H9 (cell line): ENCODE results near the gene CRYM. TPM values are rescaled to one million over a fixed set of nuclear protein-coding genes. Genes with fewer than 3 reads are reported as not detected.

ENCODE experiments used
- DNase-seq: peaks from one replicate; pipeline ENCODE4 v3.0.0-alpha.2; 2017
- H2AFZ ChIP-seq: one replicate; pipeline ENCODE4 v1.6.1; 2013; ENCODE audit warnings: mild to moderate bottlenecking, low read length, control low read depth, moderate library complexity
- H2AK5ac ChIP-seq: 2 replicates; pipeline ENCODE4 v1.6.1; 2013; ENCODE audit warnings: low read length, control low read depth, mixed read lengths; ENCODE audit not compliant: insufficient read length
- H2BK120ac ChIP-seq: one replicate; pipeline ENCODE4 v1.6.1; 2013; ENCODE audit warnings: low read depth, mild to moderate bottlenecking, low read length, control low read depth, inconsistent platforms; ENCODE audit not compliant: poor library complexity, severe bottlenecking
- H2BK12ac ChIP-seq: 2 replicates; pipeline ENCODE4 v1.6.1; 2013; ENCODE audit warnings: low read length, control low read depth, mixed read lengths, low read depth; ENCODE audit not compliant: insufficient read length
- H2BK15ac ChIP-seq: 2 replicates; pipeline ENCODE4 v1.6.1; 2013; ENCODE audit warnings: low read depth, low read length, control low read depth
- H2BK20ac ChIP-seq: one replicate; pipeline ENCODE4 v1.6.1; 2013; ENCODE audit warnings: low read depth, mild to moderate bottlenecking, low read length, control low read depth, inconsistent platforms; ENCODE audit not compliant: poor library complexity, severe bottlenecking
- H2BK5ac ChIP-seq: 2 replicates; pipeline ENCODE4 v1.6.1; 2013; ENCODE audit warnings: low read length, control low read depth, mixed read lengths; ENCODE audit not compliant: insufficient read length
- H3K14ac ChIP-seq: 2 replicates; pipeline ENCODE4 v1.6.1; 2013; ENCODE audit warnings: low read length, control low read depth; ENCODE audit not compliant: insufficient read depth
- H3K18ac ChIP-seq: 2 replicates; pipeline ENCODE4 v1.6.1; 2013; ENCODE audit warnings: low read depth, mild to moderate bottlenecking, mixed read lengths, low read length, control low read depth; ENCODE audit not compliant: insufficient read length
- H3K23ac ChIP-seq: 2 replicates; pipeline ENCODE4 v1.6.1; 2013; ENCODE audit warnings: low read length, control low read depth, mixed read lengths, low read depth; ENCODE audit not compliant: insufficient read length
- H3K23me2 ChIP-seq: 2 replicates; pipeline ENCODE4 v1.6.1; 2013; ENCODE audit warnings: low read depth, mild to moderate bottlenecking, mixed read lengths, low read length, control low read depth; ENCODE audit not compliant: insufficient read length, poor library complexity, severe bottlenecking
- H3K27ac ChIP-seq: 2 replicates; pipeline ENCODE4 v1.5.1; 2013; ENCODE audit warnings: low read length, control low read depth, mixed read lengths, low read depth; ENCODE audit not compliant: insufficient read length
- H3K27me3 ChIP-seq: 2 replicates; pipeline ENCODE4 v1.6.1; 2013; ENCODE audit warnings: low read length, control low read depth, inconsistent platforms; ENCODE audit not compliant: insufficient read depth
- H3K4ac ChIP-seq: 2 replicates; pipeline ENCODE4 v1.6.1; 2013; ENCODE audit warnings: low read depth, mild to moderate bottlenecking, control low read depth, inconsistent platforms, low read length, moderate library complexity
- H3K4me1 ChIP-seq: 2 replicates; pipeline ENCODE4 v1.6.1; 2013; ENCODE audit warnings: low read length, control low read depth, inconsistent platforms; ENCODE audit not compliant: insufficient read depth
- H3K4me2 ChIP-seq: 2 replicates; pipeline ENCODE4 v1.6.1; 2013; ENCODE audit warnings: low read length, control low read depth, mixed read lengths; ENCODE audit not compliant: insufficient read length, insufficient read depth
- H3K56ac ChIP-seq: 2 replicates; pipeline ENCODE4 v1.6.1; 2013; ENCODE audit warnings: low read depth, mild to moderate bottlenecking, mixed read lengths, low read length, control low read depth; ENCODE audit not compliant: insufficient read length
- H3K79me1 ChIP-seq: 2 replicates; pipeline ENCODE4 v1.6.1; 2013; ENCODE audit warnings: low read depth, mild to moderate bottlenecking, moderate library complexity, low read length, control low read depth, inconsistent platforms; ENCODE audit not compliant: insufficient read depth, poor library complexity, severe bottlenecking
- H3K79me2 ChIP-seq: 2 replicates; pipeline ENCODE4 v1.6.1; 2013; ENCODE audit warnings: low read length, control low read depth, inconsistent platforms; ENCODE audit not compliant: insufficient read depth
- H3K9ac ChIP-seq: 2 replicates; pipeline ENCODE4 v1.6.1; 2013; ENCODE audit warnings: low read length, control low read depth, mixed read lengths; ENCODE audit not compliant: insufficient read length; ENCODE audit errors: extremely low read depth
- H3K9me3 ChIP-seq: one replicate; pipeline ENCODE4 v1.6.1; 2013; ENCODE audit warnings: low read depth, low read length, inconsistent platforms; ENCODE audit not compliant: control insufficient read depth
- H3T11ph ChIP-seq: one replicate; pipeline ENCODE4 v1.6.1; 2013; ENCODE audit warnings: mild to moderate bottlenecking, low read length, control low read depth, inconsistent platforms
- H4K20me1 ChIP-seq: one replicate; pipeline ENCODE4 v1.6.1; 2013; ENCODE audit not compliant: control insufficient read depth, insufficient read length, insufficient read depth
- H4K5ac ChIP-seq: 2 replicates; pipeline ENCODE4 v1.6.1; 2013; ENCODE audit warnings: low read depth, mild to moderate bottlenecking, mixed read lengths, low read length, control low read depth; ENCODE audit not compliant: insufficient read length
- H4K8ac ChIP-seq: replicated peaks from 2 replicates; pipeline ENCODE4 v1.6.1; 2013; ENCODE audit warnings: low read length, control low read depth, mixed read lengths, low read depth; ENCODE audit not compliant: insufficient read length
- H4K91ac ChIP-seq: 2 replicates; pipeline ENCODE4 v1.6.1; 2013; ENCODE audit warnings: low read depth, mild to moderate bottlenecking, moderate library complexity, mixed read lengths, low read length, control low read depth; ENCODE audit not compliant: insufficient read length
- H3K27ac Mint-ChIP-seq, 3 experiments: 2 replicates in 2 of 3; 3 replicates in 1 of 3; pipeline ENCODE4 v1.8.0; 2020 to 2021; ENCODE audit warnings: mixed read lengths in 3 of 3, mild to moderate bottlenecking in 1 of 3, moderate library complexity in 1 of 3
- H3K27me3 Mint-ChIP-seq: 2 replicates; pipeline ENCODE4 v1.8.0; 2021; ENCODE audit warnings: low read depth, mild to moderate bottlenecking, moderate library complexity, mixed read lengths
- H3K36me3 Mint-ChIP-seq, 3 experiments: 2 replicates in 2 of 3; 3 replicates in 1 of 3; pipeline ENCODE4 v1.8.0; 2020 to 2021; ENCODE audit warnings: low read depth in 3 of 3, mixed read lengths in 3 of 3; ENCODE audit not compliant: insufficient read depth in 1 of 3
- H3K4me1 Mint-ChIP-seq, 2 experiments: 2 replicates each; pipeline ENCODE4 v1.8.0; 2020; ENCODE audit warnings: mixed read lengths in 2 of 2
- H3K4me3 Mint-ChIP-seq, 2 experiments: 2 replicates in 1 of 2; 3 replicates in 1 of 2; pipeline ENCODE4 v1.8.0; 2020 to 2021; ENCODE audit warnings: mild to moderate bottlenecking in 2 of 2, mixed read lengths in 2 of 2, moderate library complexity in 1 of 2
- H3K9me3 Mint-ChIP-seq, 2 experiments: 2 replicates in 1 of 2; 3 replicates in 1 of 2; pipeline ENCODE4 v1.8.0; 2020; ENCODE audit warnings: mild to moderate bottlenecking in 2 of 2, mixed read lengths in 2 of 2, moderate library complexity in 1 of 2
- WGBS: extraction: QIAGEN DNeasy Blood & Tissue Kit; methylation state at CpG from one replicate; pipeline ENCODE4 v1.1.7; 2013; ENCODE audit warnings: missing lambda C conversion rate, low lambda C conversion rate, mixed read lengths; ENCODE audit not compliant: insufficient read length; ENCODE audit errors: extremely low coverage; 5-methylcytosine and 5-hydroxymethylcytosine counted together
- total RNA-seq: library from RNA; stranded (reverse); gene quantifications from 2 replicates; pipeline ENCODE4 v1.2.1, GENCODE V29; 2021
- TF ChIP-seq, protein P1 (sequence below): fragments of 200-600 bp; sonication (generic); conservative IDR thresholded peaks from 3 replicates; pipeline ENCODE4 v1.8.0; 2021; ENCODE audit warnings: antibody characterized with exemption, mild to moderate bottlenecking

CRYM gene
- total RNA-seq, 1 experiment from 2014 or later = 17.8 TPM

- H3K4me1 Mint-ChIP-seq = peaks cover 38% of the 10 kb centered on the region in 2 experiments
- H2BK20ac ChIP-seq = no peak overlapping the region
- H3K9ac ChIP-seq = no peak overlapping the region
- H4K91ac ChIP-seq = no peak overlapping the region
- peaks cover 6% of the 10 kb centered on the region for H3K4me1 ChIP-seq
- no peak overlapping the region for H3K4me3 Mint-ChIP-seq
- H3K79me1 ChIP-seq = no peaks in the 10 kb centered on the region
- no peak overlapping the region for H3K23ac ChIP-seq
- H3K27me3 ChIP-seq = no peaks in the 10 kb centered on the region; the same call in 1 of the 2 replicates
- no peak overlapping the region for H2BK120ac ChIP-seq
- H3K9me3 ChIP-seq = no peaks in the 10 kb centered on the region
- H2BK15ac ChIP-seq = no peak overlapping the region
- no peak overlapping the region for H3K4me2 ChIP-seq
- no peak overlapping the region for H3T11ph ChIP-seq
- H3K9me3 Mint-ChIP-seq = peaks cover 8 to 10% of the 10 kb centered on the region in 2 experiments
- peaks cover 7% of the 10 kb centered on the region for H3K27me3 Mint-ChIP-seq
- H3K79me2 ChIP-seq = no peaks in the 10 kb centered on the region
- H3K27ac ChIP-seq = no peak overlapping the region
- no peak overlapping the region for H2BK5ac ChIP-seq
- no peak overlapping the region for H4K8ac ChIP-seq
- H3K4ac ChIP-seq = no peak overlapping the region
- no peak overlapping the region for H3K18ac ChIP-seq
- no peak overlapping the region for H4K5ac ChIP-seq
- no peak overlapping the region for H2AFZ ChIP-seq
- no peak overlapping the region for H2AK5ac ChIP-seq
- H3K36me3 Mint-ChIP-seq = peaks cover 3 to 5% (median 5%) of the 10 kb centered on the region in 3 experiments; a peak in 6 of 7 replicates
- H3K14ac ChIP-seq = no peak overlapping the region
- TF ChIP-seq, protein P1, sequence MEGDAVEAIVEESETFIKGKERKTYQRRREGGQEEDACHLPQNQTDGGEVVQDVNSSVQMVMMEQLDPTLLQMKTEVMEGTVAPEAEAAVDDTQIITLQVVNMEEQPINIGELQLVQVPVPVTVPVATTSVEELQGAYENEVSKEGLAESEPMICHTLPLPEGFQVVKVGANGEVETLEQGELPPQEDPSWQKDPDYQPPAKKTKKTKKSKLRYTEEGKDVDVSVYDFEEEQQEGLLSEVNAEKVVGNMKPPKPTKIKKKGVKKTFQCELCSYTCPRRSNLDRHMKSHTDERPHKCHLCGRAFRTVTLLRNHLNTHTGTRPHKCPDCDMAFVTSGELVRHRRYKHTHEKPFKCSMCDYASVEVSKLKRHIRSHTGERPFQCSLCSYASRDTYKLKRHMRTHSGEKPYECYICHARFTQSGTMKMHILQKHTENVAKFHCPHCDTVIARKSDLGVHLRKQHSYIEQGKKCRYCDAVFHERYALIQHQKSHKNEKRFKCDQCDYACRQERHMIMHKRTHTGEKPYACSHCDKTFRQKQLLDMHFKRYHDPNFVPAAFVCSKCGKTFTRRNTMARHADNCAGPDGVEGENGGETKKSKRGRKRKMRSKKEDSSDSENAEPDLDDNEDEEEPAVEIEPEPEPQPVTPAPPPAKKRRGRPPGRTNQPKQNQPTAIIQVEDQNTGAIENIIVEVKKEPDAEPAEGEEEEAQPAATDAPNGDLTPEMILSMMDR = no peak
- H3K27ac Mint-ChIP-seq = no peak overlapping the region
- DNase-seq = no peak
- no peaks in the 10 kb centered on the region for H4K20me1 ChIP-seq
- WGBS = no CpG with 5 or more reads among the region's 7 CpGs
- no peaks in the 10 kb centered on the region for H3K23me2 ChIP-seq
- no peak overlapping the region for H2BK12ac ChIP-seq
- no peak overlapping the region for H3K56ac ChIP-seq
These were observed 59.9 kb downstream of the CRYM start for GRCh38 chr16:21218153-21218552.
